GM18511 (cell line): ENCODE results near the gene PRKACA.
"Not testable (repeated sequence)": the region's sequence is repeated elsewhere in the genome, so short reads cannot be mapped to it uniquely, and the experiment has no call there.

ENCODE experiments used
- ATAC-seq: cut with Tn5 transposase; IDR thresholded peaks from one replicate; pipeline ENCODE4 v1.9.1; 2021; ENCODE audit warnings: mild to moderate bottlenecking, moderate library complexity; ENCODE audit not compliant: unreplicated experiment

The PRKACA gene

GRCh38 chr19:14148751-14149410, 31.3 kb upstream of the PRKACA start:
- ATAC-seq, result no peak

- no peak for ATAC-seq
These were observed 30.4 kb upstream of the PRKACA start for GRCh38 chr19:14147797-14148605.

- no peak for ATAC-seq
These were observed 29.2 kb upstream of the PRKACA start for GRCh38 chr19:14146789-14147216.

GRCh38 chr19:14146169-14146568, 28.6 kb upstream of the PRKACA start:
- not testable (repeated sequence) for ATAC-seq

GRCh38 chr19:14145381-14145780, 27.8 kb upstream of the PRKACA start:
- no peak for ATAC-seq

- no peak for ATAC-seq
These were observed 25.0 kb upstream of the PRKACA start for GRCh38 chr19:14142262-14143190.

- ATAC-seq, result no peak
These were observed 23.5 kb upstream of the PRKACA start for GRCh38 chr19:14141041-14141440.

- ATAC-seq, result no peak
These were observed 22.4 kb upstream of the PRKACA start for GRCh38 chr19:14139944-14140343.

- no peak for ATAC-seq
These were observed 21.2 kb upstream of the PRKACA start for GRCh38 chr19:14138576-14139265.

GRCh38 chr19:14136509-14137281, 19.1 kb upstream of the PRKACA start, which contains the start of gene ASF1B:
TSS of gene ASF1B (minus strand) at chr19:14136589. CDS start at chr19:14136456, 133 bp downstream.
- ATAC-seq, result peak; percentile 84

GRCh38 chr19:14135985-14136508, 18.5 kb upstream of the PRKACA start:
- no peak for ATAC-seq

- ATAC-seq, result no peak
These were observed 17.8 kb upstream of the PRKACA start for GRCh38 chr19:14135355-14135754.

GRCh38 chr19:14127929-14128509, 10.5 kb upstream of the PRKACA start:
- ATAC-seq, result no peak

GRCh38 chr19:14127176-14127575, 9.6 kb upstream of the PRKACA start:
- ATAC-seq, result no peak

- no peak for ATAC-seq
These were observed 5.4 kb upstream of the PRKACA start for GRCh38 chr19:14122924-14123323.

GRCh38 chr19:14120497-14120780, 2.9 kb upstream of the PRKACA start:
- ATAC-seq, result no peak

- ATAC-seq, result no peak
These were observed 2.3 kb upstream of the PRKACA start for GRCh38 chr19:14119644-14120496.

- no peak for ATAC-seq
These were observed 1.6 kb upstream of the PRKACA start for GRCh38 chr19:14119146-14119545.
